HEK293 (cell line): ENCODE results near the gene TRAPPC2L.

Experiments
- CTCF ChIA-PET: fragments of 350-600 bp; formaldehyde crosslinking; extraction: SDS; loops from one replicate; lab custom pipeline; 2021; ENCODE audit warnings: antibody characterized with exemption; lab: Yijun Ruan, JAX
- POLR2A ChIA-PET: fragments of 300-600 bp; formaldehyde crosslinking; extraction: SDS; loops from one replicate; lab custom pipeline; 2020; ENCODE audit warnings: antibody characterized with exemption, inconsistent platforms; lab: Yijun Ruan, JAX
- H3K27ac ChIP-seq: fragments of 200-500 bp; sonication (Bioruptor generic); 2 replicates; pipeline ENCODE4 v1.5.1; 2014; ENCODE audit warnings: low read depth, low read length, control low read depth, inconsistent platforms; ENCODE audit errors: extremely low read depth
- H3K36me3 ChIP-seq, 2 experiments: fragments of 200-500 bp in 1 of 2; sonication (Bioruptor generic) in 1 of 2; 1 replicate in 1 of 2; 2 replicates in 1 of 2; pipeline ENCODE4 v1.5.1; 2014 to 2017; ENCODE audit warnings: inconsistent platforms in 2 of 2, low read length in 2 of 2; ENCODE audit not compliant: control insufficient read depth in 2 of 2, insufficient read depth in 1 of 2
- H3K4me1 ChIP-seq: fragments of 200-500 bp; sonication (Bioruptor generic); 2 replicates; pipeline ENCODE4 v1.5.1; 2014; ENCODE audit warnings: mild to moderate bottlenecking, low read length, inconsistent platforms; ENCODE audit not compliant: control insufficient read depth, insufficient read depth
- H3K4me3 ChIP-seq: 2 replicates; pipeline ENCODE4 v1.5.1; 2011; ENCODE audit warnings: low read depth, mild to moderate bottlenecking, control low read depth, low read length, moderate library complexity
- H3K9me3 ChIP-seq: fragments of 200-500 bp; sonication (Bioruptor generic); 2 replicates; pipeline ENCODE4 v1.5.1; 2014; ENCODE audit warnings: low read depth, low read length, inconsistent platforms; ENCODE audit not compliant: control insufficient read depth, insufficient read depth
- BCL11B ChIP-seq: fragments of 450-650 bp; formaldehyde crosslinking; IDR thresholded peaks from 2 replicates; pipeline ENCODE4 v1.5.1; 2016; ENCODE audit warnings: low read depth, missing biosample characterization, missing genetic modification characterization
- CTCF ChIP-seq: fragments of 450-650 bp; formaldehyde crosslinking; IDR thresholded peaks from 2 replicates; pipeline ENCODE4 v1.5.1; 2016; ENCODE audit warnings: missing biosample characterization, missing genetic modification characterization
- KLF7 ChIP-seq: fragments of 450-650 bp; formaldehyde crosslinking; IDR thresholded peaks from 2 replicates; pipeline ENCODE4 v1.5.1; 2016; ENCODE audit warnings: missing biosample characterization, missing genetic modification characterization, borderline replicate concordance
- KLF8 ChIP-seq: fragments of 450-650 bp; formaldehyde crosslinking; IDR thresholded peaks from 2 replicates; pipeline ENCODE4 v1.5.1; 2016; ENCODE audit warnings: missing biosample characterization, missing genetic modification characterization
- MYNN ChIP-seq: fragments of 450-650 bp; formaldehyde crosslinking; IDR thresholded peaks from 2 replicates; pipeline ENCODE4 v1.5.1; 2016; ENCODE audit warnings: missing biosample characterization, missing genetic modification characterization, borderline replicate concordance
- PRDM1 ChIP-seq: fragments of 450-650 bp; formaldehyde crosslinking; IDR thresholded peaks from 2 replicates; pipeline ENCODE4; 2016; ENCODE audit warnings: missing biosample characterization, missing genetic modification characterization
- PRDM4 ChIP-seq: fragments of 450-650 bp; formaldehyde crosslinking; IDR thresholded peaks from 2 replicates; pipeline ENCODE4 v1.5.1; 2017; ENCODE audit warnings: missing biosample characterization, missing genetic modification characterization
- SP3 ChIP-seq: fragments of 450-650 bp; formaldehyde crosslinking; IDR thresholded peaks from 2 replicates; pipeline ENCODE4 v1.5.1; 2016; ENCODE audit warnings: missing biosample characterization, missing genetic modification characterization
- TCF7L2 ChIP-seq: IDR thresholded peaks from 2 replicates; pipeline ENCODE4 v1.6.1; 2011; ENCODE audit warnings: low read depth, mild to moderate bottlenecking, inconsistent platforms, low read length, moderate library complexity, borderline replicate concordance
- YY2 ChIP-seq: fragments of 450-650 bp; formaldehyde crosslinking; IDR thresholded peaks from 2 replicates; pipeline ENCODE4 v1.5.1; 2016; ENCODE audit warnings: missing biosample characterization, missing genetic modification characterization
- ZBTB48 ChIP-seq: fragments of 450-650 bp; formaldehyde crosslinking; IDR thresholded peaks from 2 replicates; pipeline ENCODE4 v1.5.1; 2016; ENCODE audit warnings: missing biosample characterization, missing genetic modification characterization
- ZBTB6 ChIP-seq: fragments of 450-650 bp; formaldehyde crosslinking; IDR thresholded peaks from 2 replicates; pipeline ENCODE4 v1.5.1; 2017; ENCODE audit warnings: missing biosample characterization, missing genetic modification characterization
- ZNF148 ChIP-seq: fragments of 450-650 bp; formaldehyde crosslinking; IDR thresholded peaks from 2 replicates; pipeline ENCODE4 v1.5.0; 2017; ENCODE audit warnings: missing biosample characterization, missing genetic modification characterization, borderline replicate concordance
- ZNF174 ChIP-seq: fragments of 450-650 bp; formaldehyde crosslinking; IDR thresholded peaks from 2 replicates; pipeline ENCODE4 v1.5.0; 2017; ENCODE audit warnings: missing biosample characterization, mild to moderate bottlenecking, missing genetic modification characterization
- ZNF2 ChIP-seq: fragments of 450-650 bp; formaldehyde crosslinking; IDR thresholded peaks from 2 replicates; pipeline ENCODE4 v1.5.1; 2016; ENCODE audit warnings: missing biosample characterization, missing genetic modification characterization
- ZNF202 ChIP-seq: fragments of 450-650 bp; formaldehyde crosslinking; IDR thresholded peaks from 2 replicates; pipeline ENCODE4 v1.5.1; 2016; ENCODE audit warnings: missing biosample characterization, missing genetic modification characterization, borderline replicate concordance
- ZNF221 ChIP-seq: fragments of 450-650 bp; formaldehyde crosslinking; IDR thresholded peaks from 2 replicates; pipeline ENCODE4 v1.5.1; 2017; ENCODE audit warnings: missing biosample characterization, missing genetic modification characterization, borderline replicate concordance
- ZNF341 ChIP-seq: fragments of 450-650 bp; formaldehyde crosslinking; IDR thresholded peaks from 2 replicates; pipeline ENCODE4; 2016; ENCODE audit warnings: low read depth, missing biosample characterization, missing genetic modification characterization
- ZNF423 ChIP-seq: fragments of 450-650 bp; formaldehyde crosslinking; IDR thresholded peaks from 2 replicates; pipeline ENCODE4 v1.5.1; 2016; ENCODE audit warnings: missing biosample characterization, missing genetic modification characterization
- ZNF521 ChIP-seq: fragments of 450-650 bp; formaldehyde crosslinking; IDR thresholded peaks from 2 replicates; pipeline ENCODE4 v1.5.1; 2017; ENCODE audit warnings: missing biosample characterization, mild to moderate bottlenecking, missing genetic modification characterization
- ZNF580 ChIP-seq: fragments of 450-650 bp; formaldehyde crosslinking; IDR thresholded peaks from 2 replicates; pipeline ENCODE4 v1.5.1; 2016; ENCODE audit warnings: missing biosample characterization, missing genetic modification characterization
- ZNF600 ChIP-seq: fragments of 450-650 bp; formaldehyde crosslinking; IDR thresholded peaks from 2 replicates; pipeline ENCODE4 v1.5.1; 2016; ENCODE audit warnings: missing biosample characterization, missing genetic modification characterization
- ZNF692 ChIP-seq: fragments of 450-650 bp; formaldehyde crosslinking; IDR thresholded peaks from 2 replicates; pipeline ENCODE4 v1.5.1; 2016; ENCODE audit warnings: missing biosample characterization, missing genetic modification characterization
- ZNF768 ChIP-seq: fragments of 450-650 bp; formaldehyde crosslinking; IDR thresholded peaks from 2 replicates; pipeline ENCODE4 v1.5.1; 2018; ENCODE audit warnings: missing biosample characterization, mild to moderate bottlenecking, missing genetic modification characterization

TRAPPC2L gene

GRCh38 chr16:88812513-88813268, 44.2 kb upstream of the TRAPPC2L start (continued):
- TF ChIP-seq CTCF (tag by site-specific recombination) (peak; percentile 38; the same call in 1 of the 2 replicates), BCL11B (tag by site-specific recombination) (0 out of 2 replicates have a peak, but pooled peaks have one; percentile 7), ZBTB6 (tag by site-specific recombination) (peak; percentile 70; the same call in 1 of the 2 replicates), ZBTB48 (tag by site-specific recombination) (peak; percentile 17), TCF7L2 (no peak), KLF7 (tag by site-specific recombination) (peak; percentile 61; the same call in 1 of the 2 replicates), YY2 (tag by site-specific recombination) (peak; percentile 36; the same call in 1 of the 2 replicates), ZNF341 (peak; percentile 87), ZNF692 (tag by site-specific recombination) (no peak)
- TF ChIP-seq, all 188 proteins: peak for 13

- H3K9me3 ChIP-seq: no peaks in the 10 kb centered on the region
- H3K36me3 ChIP-seq: peaks cover 0 to 26% of the 10 kb centered on the region in 2 experiments; a peak in 1 of 3 replicates
- no peak overlapping the region for H3K4me3 ChIP-seq
- CTCF ChIA-PET: interaction anchor here (1.1 to 5.1 kb wide), 3 partner anchors 44 to 357 kb away, joined by 3 to 19 read pairs (median 8); no protein-coding TSS in a partner anchor
- no peak overlapping the region for H3K27ac ChIP-seq
- POLR2A ChIA-PET: interaction anchor here (0.5 to 5.2 kb wide), 4 partner anchors 12 to 358 kb away, joined by 3 to 23 read pairs (median 4); partner anchors contain the start of genes GALNS and TRAPPC2L
- peaks cover 3% of the 10 kb centered on the region; the same call in 1 of the 2 replicates for H3K4me1 ChIP-seq
- TF ChIP-seq KLF8 (no peak), ZNF423 (tag by site-specific recombination) (no peak), YY2 (tag by site-specific recombination) (no peak), PRDM4 (tag by site-specific recombination) (no peak), ZNF202 (no peak), ZNF221 (tag by site-specific recombination) (no peak), ZNF174 (tag by site-specific recombination) (no peak), ZNF148 (tag by site-specific recombination) (no peak), PRDM1 (tag by site-specific recombination) (no peak), ZNF580 (tag by site-specific recombination) (no peak), ZNF521 (tag by site-specific recombination) (no peak), MYNN (tag by site-specific recombination) (no peak), ZNF600 (tag by site-specific recombination) (no peak), SP3 (no peak), ZNF768 (tag by site-specific recombination) (no peak), ZNF2 (no peak)
Observed at GRCh38 chr16:88813269-88814143, 43.4 kb upstream of the TRAPPC2L start.
